Activated CD4-positive, alpha-beta T cell treated with anti-CD3 and anti-CD28 coated beads, Interleukin-10, Interleukin-2, amounts not matched to agents 100 ng/mL and 50 ng/mL, durations not matched to agents 16 hours and 8 hours (primary cell): ENCODE measurements around the gene WWC1.

Source experiments
- DNase-seq: peaks from one replicate; pipeline ENCODE4 v3.0.0-alpha.2; 2020

Gene WWC1

DNA sequence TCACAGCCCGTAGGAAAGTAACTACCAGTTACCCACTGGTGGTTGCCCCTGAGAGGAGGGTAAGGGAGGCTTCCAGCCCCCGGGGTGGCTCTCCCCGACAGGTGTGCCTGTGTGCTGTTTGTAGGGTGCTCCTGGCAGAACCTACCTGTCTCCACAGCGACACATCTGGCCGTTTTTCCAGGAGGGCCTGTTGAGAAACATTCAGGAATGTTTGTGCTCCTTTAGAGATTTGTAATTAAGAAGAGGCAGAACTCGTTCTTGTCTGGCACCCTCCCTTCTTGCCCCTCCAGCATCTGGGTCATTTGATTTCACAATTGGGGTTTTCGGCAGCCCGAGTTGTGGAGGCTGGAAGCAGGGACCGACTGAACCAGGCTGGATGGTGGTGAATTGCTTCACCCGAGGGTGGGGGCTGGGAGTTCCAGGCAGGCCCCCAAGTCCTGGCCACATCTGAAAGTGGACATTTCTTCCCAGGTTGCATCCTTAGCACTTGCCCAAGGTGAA is 74.2 kb downstream of the WWC1 start:
- DNase-seq, result no peak

DNA sequence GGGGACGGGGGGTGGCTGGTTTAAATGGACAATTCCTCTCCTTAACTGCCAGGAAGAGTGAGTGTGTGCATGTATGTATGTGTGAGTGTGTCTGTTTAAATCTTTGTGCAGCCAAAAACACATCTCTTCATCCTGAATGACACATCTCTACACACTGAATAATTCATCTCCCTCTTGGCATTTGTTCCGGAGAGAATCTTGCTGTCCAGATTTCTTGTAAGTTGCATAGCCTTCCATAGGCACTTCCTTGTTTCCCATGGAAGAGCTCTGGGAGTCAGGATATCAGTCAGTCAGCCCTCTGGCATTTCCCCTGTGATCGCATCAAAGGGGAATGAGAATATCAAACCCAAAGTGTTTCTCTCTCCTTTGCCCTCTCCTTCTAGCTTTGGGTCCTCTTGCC is 74.7 kb downstream of the WWC1 start:
- DNase-seq, result no peak

DNA sequence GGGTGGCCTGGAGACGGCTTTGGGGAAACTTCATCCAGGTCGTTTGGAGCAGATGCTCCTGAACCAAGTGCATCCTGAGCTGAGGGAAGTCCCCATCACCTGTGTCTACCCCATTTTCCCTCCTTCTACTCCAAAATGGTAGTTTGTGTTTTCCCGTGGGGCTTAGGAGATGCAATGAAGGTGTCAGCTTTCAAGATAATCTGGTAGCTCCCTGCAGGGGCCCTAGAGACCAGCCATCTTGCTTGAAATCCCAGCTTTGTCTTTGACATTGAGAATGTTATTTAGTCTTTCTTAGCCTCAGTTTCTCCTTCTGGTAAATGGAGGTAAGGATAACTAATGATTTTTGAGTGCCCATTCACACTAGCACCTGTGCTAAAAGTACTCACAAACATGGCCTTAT is 77.4 kb downstream of the WWC1 start:
- no peak for DNase-seq

DNA sequence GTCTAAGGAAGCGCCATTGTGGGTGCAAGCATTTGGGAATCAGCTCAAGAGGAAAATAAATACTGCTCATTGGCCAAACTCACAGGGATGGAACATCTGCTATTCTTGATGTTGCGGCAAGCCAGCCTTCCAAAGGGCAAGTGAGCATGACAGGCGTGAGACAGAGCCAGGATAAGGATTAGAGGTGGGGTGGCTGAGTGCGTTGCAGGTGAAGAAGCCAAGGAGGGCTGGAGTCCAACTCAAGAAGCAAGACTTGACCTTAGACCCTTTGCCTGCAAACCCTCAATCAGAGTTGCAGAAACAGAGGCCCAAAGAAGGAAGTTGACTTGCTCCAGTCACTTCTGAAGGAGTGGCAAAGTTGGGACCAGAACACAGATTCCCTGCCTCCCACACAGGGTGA is 79.4 kb downstream of the WWC1 start:
- DNase-seq, result no peak

DNA sequence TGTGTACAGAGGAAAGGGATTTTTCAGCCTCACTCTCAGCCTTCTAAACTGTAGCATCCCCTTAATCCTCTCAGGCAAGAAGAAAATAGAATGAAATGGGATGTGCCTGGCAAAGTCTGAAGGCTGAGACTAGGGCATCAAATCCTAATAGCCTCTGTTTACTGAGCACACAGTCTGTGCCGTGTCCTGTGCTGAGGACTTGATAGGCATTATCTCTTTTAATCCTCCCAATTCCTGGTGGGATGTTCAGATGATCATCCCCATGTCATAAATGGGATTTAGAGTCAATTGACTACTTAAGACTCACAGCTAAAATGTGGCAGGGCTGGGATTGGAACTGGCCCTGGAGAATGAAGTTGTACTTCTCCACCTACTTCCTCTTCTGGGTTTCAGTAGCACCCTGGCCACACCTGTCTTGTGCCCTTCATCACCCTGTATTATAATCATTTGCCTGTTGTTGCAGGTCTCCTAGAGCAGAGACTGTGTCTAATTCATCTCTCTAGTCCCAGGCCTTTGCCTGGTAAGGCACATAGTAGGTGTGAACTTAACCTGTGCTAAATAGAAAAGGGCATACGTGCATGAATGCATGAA is 81.0 kb downstream of the WWC1 start:
- DNase-seq, result no peak

DNA sequence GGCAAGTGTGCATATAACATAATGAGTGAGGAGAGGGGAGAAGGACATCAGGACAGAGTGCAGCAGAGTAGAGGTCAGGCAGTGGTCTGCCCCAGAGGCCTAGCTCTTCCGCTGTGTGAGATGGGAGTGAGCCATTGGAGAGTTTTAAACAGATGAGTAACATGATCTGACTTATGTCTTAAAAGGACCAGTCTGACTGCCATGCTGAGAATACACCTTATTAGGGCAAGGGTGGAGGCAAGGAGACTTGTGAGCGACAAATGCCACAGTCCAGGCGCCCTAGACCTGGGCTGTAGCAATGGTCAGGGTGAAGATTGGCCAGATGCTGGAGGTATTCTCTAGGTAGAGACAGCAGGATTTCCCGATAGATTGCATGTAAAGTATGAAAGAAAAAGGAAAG is 83.1 kb downstream of the WWC1 start:
- no peak for DNase-seq

DNA sequence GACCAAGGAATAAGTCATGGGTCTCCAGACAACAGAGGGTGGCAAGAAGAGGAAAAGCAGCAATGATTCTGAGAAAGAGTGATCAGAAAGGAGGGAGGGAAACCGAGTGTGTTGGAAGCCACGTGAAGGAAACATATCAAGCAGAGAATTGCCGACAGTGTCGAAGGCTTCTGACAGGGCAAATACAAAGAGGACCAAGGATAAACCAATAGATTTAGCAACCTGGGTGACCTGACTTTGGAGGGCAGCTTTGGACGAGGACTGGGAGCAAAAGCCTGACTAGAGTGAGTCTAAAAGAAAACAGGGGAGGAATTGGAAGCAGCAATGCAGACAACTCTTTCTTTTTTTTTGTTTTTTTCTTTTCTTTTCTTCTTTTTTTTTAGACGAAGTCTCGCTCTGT is 83.8 kb downstream of the WWC1 start:
- no peak for DNase-seq

DNA sequence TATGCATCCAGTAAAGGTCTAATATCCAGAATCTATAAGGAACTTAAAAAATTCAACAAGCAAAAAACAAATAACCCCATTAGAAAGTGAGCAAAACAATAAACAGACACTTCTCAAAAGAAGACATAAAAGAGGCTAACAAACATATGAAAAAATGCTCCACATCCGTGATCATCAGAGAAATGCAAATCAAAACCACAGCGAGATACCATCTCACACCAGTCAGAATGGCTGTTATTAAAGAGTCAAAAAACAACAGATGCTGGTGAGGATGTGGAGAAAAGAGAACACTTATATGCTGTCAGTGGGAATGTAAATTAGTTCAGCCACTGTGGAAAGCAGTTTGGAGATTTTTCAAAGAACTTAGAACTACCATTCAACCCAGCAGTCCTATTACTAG is 86.1 kb downstream of the WWC1 start:
- peak; percentile 10 for DNase-seq

DNA sequence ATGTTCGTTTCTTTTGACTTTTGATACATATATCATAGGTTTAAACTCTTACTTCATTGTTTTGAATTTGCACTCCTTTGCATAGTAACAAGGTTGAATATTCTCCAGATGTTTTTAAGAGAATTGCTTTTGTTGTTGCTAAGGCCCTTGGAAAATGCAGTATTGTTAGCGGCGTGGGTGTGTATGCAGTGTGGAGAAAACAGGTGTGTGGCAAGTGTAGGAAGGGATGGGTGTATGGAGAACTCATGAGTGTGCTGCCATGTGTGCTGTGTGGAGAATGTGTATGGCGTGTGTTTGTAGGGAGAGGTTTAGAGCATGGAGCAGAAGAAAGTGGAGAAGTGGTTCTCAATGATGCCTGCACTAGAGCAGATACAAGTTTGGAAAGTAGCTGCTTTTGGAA is 87.3 kb downstream of the WWC1 start:
- no peak for DNase-seq

DNA sequence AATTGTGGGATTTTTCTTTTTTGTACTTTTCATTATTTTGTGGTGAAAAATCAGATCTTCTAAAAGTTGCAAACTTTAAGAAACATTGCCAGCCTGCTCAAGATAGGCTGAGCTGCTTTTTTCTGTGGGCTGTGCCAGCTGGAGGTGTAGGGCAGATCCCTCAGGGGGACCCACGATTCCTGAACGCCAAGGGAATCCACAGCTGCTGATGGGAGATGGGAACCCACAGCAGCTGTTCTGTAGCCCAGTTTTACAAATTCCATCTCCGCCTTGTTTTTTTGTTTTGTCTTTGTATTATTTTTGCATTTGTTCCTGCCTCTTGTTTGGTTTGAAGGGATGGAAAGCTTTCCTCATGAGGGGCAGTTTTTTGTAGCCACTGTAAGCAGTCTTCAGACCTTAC is 91.0 kb downstream of the WWC1 start:
- DNase-seq, result no peak

DNA sequence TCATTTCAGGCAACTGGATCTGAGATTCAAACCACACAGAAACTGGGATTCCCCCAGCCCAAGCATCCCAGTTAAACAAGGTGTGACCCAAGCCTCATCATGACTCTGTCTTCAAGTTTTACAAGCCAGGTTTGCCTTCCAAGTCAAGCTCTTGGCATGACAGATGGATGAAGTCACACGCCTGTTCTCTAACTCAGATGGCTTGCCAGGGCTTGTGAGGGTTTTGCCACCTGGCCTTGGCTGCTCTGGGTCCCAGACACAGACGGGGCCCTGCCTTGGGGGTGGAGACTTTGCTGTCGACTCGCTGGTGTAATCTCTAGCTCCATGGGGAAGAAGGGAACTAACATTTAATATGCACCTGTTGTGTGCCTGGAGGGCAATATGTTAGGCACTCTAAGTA is 99.0 kb downstream of the WWC1 start:
- no peak for DNase-seq

DNA sequence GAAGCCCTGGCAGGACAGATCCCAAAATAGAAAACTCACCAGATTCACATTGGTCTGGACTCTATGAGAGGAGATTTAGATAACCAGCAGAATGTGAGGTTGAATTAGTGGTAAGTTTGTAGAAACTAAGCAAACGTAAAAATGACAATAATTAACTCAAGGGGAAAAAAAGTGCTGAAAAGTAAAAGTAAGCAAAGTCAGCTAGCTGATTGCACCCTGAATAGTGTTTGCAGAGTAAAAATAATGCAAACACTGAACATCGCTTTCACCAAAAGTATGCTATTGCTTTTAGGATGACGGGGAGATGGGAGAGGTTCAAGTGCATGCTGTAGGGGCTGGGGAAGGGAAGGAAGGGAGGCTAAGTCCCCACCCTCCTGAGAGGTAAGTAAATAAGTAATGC is 102.3 kb downstream of the WWC1 start:
- DNase-seq, result no peak

DNA sequence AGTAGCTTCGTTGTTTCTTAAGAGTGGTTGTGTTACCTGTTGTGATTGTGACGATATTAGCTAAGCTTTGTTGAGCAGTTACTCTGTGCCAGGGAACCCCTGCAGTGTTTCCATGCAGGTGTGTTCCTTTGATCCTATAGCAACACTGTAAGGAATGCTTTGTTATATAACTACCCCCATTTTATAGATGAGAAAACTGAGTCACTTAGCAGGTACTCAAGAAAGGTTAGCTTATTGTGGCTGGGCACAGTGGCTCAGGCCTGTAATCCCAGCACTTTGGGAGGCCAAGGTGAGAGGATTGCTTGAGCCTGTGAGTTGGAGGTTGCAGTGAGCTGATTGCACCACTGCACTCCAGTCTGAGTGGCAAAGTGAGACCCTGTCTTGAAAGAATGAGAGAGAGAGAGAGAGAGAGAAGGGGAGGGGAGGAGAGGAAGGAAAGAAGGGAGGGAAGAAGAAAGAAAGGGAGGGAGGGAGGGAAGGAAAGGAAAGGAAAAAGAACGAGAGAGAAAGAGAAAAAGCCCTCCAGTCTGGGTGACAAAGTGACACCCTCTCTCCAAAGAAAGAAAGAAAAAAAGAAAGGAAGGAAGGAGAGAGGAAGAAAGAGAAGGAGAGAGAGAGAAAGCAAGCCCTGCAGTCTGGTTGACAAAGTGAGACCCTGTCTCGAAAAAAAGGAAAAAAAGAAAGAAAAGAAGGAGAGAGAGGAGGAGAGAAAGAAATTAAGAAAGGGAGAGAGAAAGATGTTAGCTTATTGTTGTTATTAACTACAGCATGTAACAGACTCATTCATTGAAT is 109.2 kb downstream of the WWC1 start:
- no peak for DNase-seq

DNA sequence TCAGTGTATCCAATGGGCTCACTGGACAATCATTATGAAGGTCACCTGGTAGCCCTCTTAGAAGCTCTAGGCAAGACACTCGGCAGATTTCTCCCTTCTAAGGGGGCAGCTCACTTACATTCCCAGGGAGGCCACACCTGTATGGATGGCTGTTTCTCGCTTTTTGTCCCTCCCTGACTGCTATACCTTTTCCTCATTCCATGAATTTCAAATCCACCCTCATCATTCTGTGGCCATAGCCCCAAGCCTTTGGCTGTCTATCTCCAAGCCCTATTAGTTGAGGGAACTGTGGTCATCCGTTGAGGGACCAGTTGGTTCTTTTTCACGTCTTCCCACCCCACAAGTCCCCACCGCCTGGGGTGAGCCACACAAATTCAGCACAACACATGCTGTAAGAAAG is 109.8 kb downstream of the WWC1 start:
- no peak for DNase-seq

DNA sequence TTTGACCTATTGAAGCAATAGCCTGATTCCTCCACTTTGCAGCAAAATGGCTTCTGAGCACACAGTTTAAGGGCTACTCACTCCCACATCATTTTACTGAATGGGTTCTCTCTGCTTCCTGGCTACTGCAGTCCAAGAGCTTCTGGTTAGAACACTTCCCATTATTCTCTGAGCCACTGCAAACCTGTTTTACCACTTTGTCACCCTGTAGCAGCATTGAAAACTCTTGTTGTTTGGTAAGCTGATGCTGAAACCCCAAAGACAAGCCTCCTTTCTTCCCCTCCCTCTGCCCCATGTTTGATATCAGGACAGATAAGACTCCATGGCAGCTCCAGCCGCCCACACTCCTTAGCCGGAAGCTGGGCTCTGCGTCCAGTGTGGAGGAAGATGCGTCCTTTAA is 110.4 kb downstream of the WWC1 start:
- DNase-seq, result no peak

DNA sequence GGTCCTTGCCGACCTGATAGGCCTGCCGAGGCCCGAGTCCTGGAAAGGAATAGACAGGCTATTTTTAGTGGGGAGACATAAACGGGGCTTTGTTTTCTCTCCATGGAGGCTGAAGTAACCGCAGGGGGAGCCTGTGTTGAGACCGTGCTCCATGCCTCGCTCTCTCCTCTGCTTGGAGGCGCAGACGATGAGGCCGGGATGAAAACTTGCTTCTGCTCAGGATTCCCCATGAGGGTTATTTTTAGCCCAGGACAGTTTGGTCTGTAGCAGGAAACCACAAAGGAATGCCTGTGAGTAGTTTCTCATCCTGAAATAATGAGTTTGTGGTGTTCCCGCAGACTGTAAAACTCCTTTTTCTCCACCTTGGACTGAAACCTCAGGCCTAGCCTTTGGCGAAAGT is 112.9 kb downstream of the WWC1 start:
- DNase-seq, result no peak

DNA sequence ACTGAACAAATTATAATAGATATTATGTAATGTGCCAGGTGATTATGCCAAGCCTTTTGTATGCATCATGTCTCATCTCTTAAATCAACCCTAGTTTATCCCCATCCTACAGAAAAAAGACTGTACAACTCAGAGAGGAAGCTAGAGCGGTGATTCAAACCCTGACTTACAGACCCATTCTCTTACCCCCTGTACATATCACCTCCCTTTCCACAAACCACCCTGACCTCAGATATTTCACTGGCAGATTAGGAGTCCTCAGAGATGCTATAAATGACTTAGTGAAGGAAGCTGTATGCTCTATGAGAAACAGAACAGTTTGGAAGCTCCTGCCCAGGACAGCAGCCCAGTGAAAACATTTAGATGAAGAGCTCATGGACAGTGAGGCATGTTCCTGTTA is 115.8 kb downstream of the WWC1 start:
- peak; percentile 70 for DNase-seq

DNA sequence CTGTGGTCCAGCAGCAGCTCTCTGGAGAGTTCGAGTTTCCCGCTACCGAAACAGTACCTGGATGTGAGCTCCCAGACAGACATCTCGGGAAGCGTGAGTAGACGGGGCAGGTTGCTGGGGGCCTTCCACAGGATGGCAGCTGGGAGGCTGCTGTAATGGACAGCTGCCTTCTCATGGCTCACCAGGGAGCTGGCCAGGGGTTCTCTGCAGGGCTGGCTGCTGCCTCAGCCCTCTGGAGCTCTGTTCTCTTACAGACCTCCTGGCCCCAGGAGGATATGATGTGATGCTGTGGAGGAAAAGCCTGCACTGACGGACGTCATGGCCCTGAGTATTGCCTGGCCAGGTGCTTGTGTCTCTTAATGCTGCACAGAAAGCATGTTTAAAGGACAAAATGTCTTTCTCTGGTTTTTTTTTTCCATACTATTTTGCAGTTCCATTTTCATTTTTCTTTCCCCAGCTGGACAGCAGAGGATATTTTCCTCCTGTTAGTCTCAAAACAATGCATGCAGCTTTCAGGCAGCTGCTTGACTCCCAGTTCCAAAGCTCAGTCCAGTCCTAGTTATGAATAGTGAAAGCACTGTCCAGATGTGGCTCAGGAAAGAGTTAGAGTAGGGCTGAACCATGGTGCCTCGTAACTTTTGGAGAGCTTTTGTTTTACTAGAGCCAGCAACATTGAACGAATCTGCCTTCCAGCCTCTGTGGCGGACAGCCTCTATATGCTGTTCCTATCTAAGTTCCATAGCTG is 117.3 kb downstream of the WWC1 start:
- no peak for DNase-seq

DNA sequence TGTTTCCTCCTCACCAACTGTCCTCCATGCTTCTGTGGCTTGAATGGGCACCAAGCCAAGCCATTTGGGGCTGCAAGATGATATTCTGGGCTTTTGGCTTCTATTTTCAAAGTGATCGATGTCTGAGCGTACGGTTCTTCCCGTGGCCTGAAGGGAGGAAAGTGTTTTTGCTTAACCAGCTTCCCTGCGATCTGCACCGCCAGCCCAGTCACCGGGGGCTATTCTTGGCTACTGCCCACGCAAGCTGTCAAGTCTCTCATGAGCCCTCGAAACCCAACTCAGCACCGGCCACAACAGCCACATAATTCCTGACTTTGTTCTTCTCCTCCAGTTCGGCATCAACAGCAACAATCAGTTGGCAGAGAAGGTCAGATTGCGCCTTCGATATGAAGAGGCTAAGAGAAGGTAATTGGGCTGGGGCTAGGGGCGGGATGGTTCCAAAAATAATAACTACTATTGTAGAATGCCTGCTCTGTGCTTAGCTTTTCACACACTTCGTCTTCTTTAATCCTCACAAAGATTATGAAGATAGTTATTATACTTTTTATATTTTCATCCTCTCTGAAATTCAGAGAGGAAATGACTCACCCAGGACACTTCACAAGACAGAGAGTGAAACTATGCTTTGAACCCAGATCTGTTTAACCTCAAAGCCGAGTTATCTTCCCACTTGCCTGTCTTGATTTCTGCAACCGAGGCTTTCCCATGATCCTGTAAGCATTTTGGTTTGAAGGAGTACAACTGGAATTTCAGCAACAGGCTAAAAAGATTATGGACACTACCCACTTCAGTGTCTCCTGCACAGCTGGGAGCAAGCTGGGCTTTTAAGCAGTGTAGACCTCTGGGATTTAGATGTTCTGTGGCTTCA is 118.4 kb downstream of the WWC1 start:
- DNase-seq, result peak; percentile 60

DNA sequence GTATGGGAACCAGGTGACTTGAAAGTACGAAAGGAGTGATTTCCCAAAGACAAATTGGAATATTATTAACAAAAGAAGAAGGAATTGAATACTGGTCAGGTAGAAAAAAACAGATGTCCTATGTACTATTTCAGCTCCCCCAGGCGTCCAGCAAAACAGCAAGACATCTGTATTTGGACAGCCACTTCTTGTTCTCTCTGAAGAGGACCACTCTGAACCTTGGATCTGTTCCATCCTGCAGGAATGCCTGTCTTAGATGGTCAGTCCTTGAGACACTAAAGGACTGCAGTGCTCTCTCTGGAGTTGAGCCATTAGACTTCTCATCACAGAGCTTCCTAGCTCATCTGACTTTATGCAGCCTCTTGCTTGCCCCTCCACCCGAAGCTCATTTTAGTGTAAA is 120.4 kb downstream of the WWC1 start:
- DNase-seq, result no peak

DNA sequence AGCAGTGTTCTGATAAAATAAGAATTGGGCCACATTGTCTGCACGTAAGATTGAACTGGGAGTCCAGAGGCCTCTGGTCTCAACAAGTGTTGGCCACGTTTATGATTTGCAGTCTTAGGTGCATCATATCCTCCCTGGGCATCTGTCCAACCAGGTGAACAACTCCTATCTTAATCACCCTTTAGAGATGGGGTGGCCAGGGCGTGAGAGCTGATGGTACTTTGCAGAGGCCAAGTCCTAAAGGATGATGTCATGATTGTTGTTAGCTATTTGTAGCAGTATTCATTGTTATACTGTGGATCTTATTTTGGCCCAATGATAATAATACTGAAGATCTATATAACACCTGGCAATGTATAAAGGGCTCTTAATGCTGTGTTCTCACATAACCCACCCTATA is 121.6 kb downstream of the WWC1 start:
- no peak for DNase-seq

DNA sequence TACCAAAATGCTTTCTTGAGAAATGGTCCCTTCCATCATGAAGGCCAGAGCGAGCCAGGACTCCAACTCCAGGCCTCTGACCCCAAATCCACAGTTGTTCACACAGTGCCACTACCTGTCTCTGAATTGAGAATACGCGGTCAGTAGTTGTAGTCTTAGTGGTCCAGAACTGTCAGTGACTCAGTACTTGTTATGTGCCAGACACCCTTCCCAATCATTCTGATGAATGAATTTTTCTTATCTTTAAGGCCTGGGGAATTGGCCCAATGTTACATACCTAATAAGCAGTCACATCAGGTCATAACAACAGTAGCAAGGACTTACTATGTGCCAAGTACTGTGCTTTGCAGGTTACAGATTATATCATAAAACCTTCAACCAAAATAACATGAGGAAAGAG is 122.2 kb downstream of the WWC1 start:
- DNase-seq, result no peak

DNA sequence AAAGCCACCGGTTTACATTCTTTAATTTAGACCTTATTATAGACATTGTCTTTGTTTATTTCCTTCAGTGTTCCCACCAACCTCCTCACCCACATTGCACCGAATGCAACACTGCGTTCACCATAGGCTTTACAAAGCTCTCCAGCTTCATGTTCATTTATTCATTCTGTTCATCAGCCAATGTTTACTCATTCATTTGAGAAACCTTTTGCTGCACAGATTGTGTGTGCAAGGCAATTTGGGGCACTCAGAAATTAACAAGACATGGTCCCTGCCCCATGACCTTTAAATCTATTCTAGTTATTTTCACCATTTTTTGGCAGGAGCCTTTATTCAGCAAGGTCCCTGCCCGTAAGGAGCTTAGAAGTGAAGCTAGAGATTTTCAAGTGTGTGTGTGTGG is 124.0 kb downstream of the WWC1 start:
- no peak for DNase-seq
